Thoracic aorta (tissue), 2 donors: Measurements from ENCODE around the gene UBE2E2. TPM values are rescaled to one million over a fixed set of nuclear protein-coding genes. Genes with fewer than 3 reads are reported as not detected.

ENCODE experiments used
- ATAC-seq: fragments of 150-250 bp; one replicate; pipeline ENCODE4 v1.8.0; 2017; ENCODE audit warnings: low read depth; ENCODE audit not compliant: insufficient number of reproducible peaks, low FRiP score
- DNase-seq: peaks from one replicate; pipeline ENCODE4 v3.0.0-alpha.2; 2020; ENCODE audit warnings: low spot score
- H3K27ac ChIP-seq, 2 donors: fragments of 200-600 bp; sonication (generic); 1 replicate in 1 of 2; 2 replicates in 1 of 2; pipeline ENCODE4 v1.5.1; 2016; ENCODE audit warnings: mild to moderate bottlenecking in 2 of 2, moderate library complexity in 2 of 2
- H3K27me3 ChIP-seq: fragments of 200-600 bp; sonication (generic); replicated peaks from 2 replicates; pipeline ENCODE4 v1.6.0; 2016; ENCODE audit warnings: mild to moderate bottlenecking; ENCODE audit not compliant: insufficient read depth
- H3K36me3 ChIP-seq: fragments of 200-600 bp; sonication (generic); one replicate; pipeline ENCODE4 v1.5.1; 2016
- H3K4me1 ChIP-seq, 2 donors: fragments of 200-600 bp; sonication (generic); 1 replicate in 1 of 2; 2 replicates in 1 of 2; pipeline versions ENCODE4 v1.5.1 to v1.6.0; 2016; ENCODE audit warnings: low read depth in 2 of 2, mild to moderate bottlenecking in 1 of 2; ENCODE audit not compliant: control insufficient read depth in 1 of 2
- H3K4me3 ChIP-seq: fragments of 200-600 bp; sonication (generic); 2 replicates; pipeline ENCODE4 v1.5.1; 2016; ENCODE audit warnings: mild to moderate bottlenecking
- H3K9me3 ChIP-seq: fragments of 200-600 bp; sonication (generic); 2 replicates; pipeline ENCODE4 v1.5.1; 2016
- total RNA-seq, 2 donors: library from RNA; depleted of rRNA; stranded (reverse); fragments of >200 nt; gene quantifications; one replicate each; pipeline versions ENCODE4 v1.1.0 to v1.2.3, GENCODE V29; 2016
- TF ChIP-seq, protein P1 (sequence below): fragments of 200-600 bp; sonication (generic); IDR thresholded peaks from one replicate; pipeline ENCODE4 v1.5.1; 2019; ENCODE audit warnings: antibody characterized with exemption

UBE2E2 gene
- total RNA-seq, 2 donors from 2014 or later, result 30.3 to 44.0 TPM

GRCh38 chr3:23276913-23277658, 74.0 kb downstream of the UBE2E2 start:
- DNase-seq, result no peak
- Histone ChIP-seq H3K36me3 (no peaks in the 10 kb centered on the region), H3K4me3 (no peak overlapping the region), H3K9me3 (no peaks in the 10 kb centered on the region), H3K4me1 (peaks cover 8 to 11% of the 10 kb centered on the region in 2 donors), H3K27ac (no peak overlapping the region), H3K27me3 (no peaks in the 10 kb centered on the region)
- TF ChIP-seq, protein P1, sequence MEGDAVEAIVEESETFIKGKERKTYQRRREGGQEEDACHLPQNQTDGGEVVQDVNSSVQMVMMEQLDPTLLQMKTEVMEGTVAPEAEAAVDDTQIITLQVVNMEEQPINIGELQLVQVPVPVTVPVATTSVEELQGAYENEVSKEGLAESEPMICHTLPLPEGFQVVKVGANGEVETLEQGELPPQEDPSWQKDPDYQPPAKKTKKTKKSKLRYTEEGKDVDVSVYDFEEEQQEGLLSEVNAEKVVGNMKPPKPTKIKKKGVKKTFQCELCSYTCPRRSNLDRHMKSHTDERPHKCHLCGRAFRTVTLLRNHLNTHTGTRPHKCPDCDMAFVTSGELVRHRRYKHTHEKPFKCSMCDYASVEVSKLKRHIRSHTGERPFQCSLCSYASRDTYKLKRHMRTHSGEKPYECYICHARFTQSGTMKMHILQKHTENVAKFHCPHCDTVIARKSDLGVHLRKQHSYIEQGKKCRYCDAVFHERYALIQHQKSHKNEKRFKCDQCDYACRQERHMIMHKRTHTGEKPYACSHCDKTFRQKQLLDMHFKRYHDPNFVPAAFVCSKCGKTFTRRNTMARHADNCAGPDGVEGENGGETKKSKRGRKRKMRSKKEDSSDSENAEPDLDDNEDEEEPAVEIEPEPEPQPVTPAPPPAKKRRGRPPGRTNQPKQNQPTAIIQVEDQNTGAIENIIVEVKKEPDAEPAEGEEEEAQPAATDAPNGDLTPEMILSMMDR, result no peak
- no peak for ATAC-seq

DNA sequence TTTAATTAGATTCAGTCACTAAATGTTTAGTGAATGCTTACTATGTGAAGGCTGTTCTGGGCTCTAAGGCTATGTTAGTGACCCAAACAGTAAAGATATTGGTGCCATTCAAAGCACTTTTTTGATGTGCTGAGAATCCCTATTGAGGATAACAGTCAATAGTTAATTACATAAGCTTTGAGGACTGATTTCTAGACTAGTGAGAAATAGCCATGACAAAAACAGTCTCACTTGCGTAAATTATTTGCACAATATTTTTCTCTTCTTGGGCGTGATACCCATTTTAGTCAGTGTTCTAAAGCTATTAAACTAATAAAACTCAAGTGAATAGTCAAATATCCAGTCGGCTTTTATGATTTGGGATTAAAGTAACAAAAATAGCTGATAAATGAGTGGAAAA, 74.6 kb downstream of the UBE2E2 start:
- ATAC-seq, result no peak
- TF ChIP-seq, protein P1, result no peak
- Histone ChIP-seq H3K4me1 (peaks cover 8 to 11% of the 10 kb centered on the region in 2 donors), H3K4me3 (no peak overlapping the region), H3K27me3 (no peaks in the 10 kb centered on the region), H3K9me3 (no peaks in the 10 kb centered on the region), H3K36me3 (no peaks in the 10 kb centered on the region), H3K27ac (no peak overlapping the region)
- DNase-seq, result no peak

GRCh38 chr3:23283625-23284024, 80.5 kb downstream of the UBE2E2 start:
- H3K4me3 ChIP-seq, result no peak overlapping the region
- H3K4me1 ChIP-seq, result peaks cover 0 to 5% of the 10 kb centered on the region in 2 donors
- no peaks in the 10 kb centered on the region for H3K36me3 ChIP-seq
- no peaks in the 10 kb centered on the region for H3K9me3 ChIP-seq
- TF ChIP-seq, protein P1, result no peak
- no peak overlapping the region for H3K27ac ChIP-seq
- no peak for ATAC-seq
- no peaks in the 10 kb centered on the region for H3K27me3 ChIP-seq
- no peak for DNase-seq

DNA sequence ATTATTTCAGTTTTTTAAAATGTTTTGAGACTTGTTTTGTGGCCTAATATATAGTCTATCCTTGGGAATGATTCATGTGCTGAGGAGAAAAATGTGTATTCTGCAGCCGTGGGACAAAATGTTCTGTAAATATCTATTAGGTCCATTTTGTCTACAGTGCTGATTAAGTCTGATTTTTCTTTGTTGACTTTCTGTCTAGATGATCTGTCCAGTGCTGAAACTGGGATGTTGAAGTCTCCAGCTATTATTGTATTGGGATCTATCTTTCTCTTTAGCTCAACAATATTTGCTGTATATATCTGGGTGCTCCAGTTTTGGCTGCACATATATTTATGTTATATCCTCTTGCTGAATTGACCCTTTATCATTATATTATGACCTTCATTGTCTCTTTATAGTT, 85.2 kb downstream of the UBE2E2 start:
- no peak for ATAC-seq

DNA sequence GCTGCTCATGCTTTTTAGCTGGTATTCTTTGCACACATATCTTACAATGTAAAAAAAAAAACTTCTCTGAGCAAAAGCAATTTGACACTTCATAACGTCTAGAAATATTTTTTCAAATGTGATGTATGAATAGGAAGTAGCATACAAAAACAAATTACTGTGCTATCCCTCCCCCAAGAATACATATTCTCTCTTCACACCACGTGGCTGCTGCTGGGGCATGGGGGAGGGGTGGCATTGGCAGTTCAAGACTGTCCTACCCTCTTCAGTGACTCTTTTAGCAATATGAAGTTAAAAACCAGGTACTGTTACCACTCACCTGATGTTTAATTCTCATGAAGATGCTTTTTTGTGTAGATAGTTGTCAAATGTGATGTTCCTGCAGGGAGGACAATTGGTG, 85.6 kb downstream of the UBE2E2 start:
- TF ChIP-seq, protein P1, result no peak
- Histone ChIP-seq H3K27me3 (no peaks in the 10 kb centered on the region), H3K9me3 (no peaks in the 10 kb centered on the region), H3K4me3 (no peak overlapping the region), H3K27ac (no peak overlapping the region), H3K36me3 (no peaks in the 10 kb centered on the region), H3K4me1 (no peaks in the 10 kb centered on the region)
- DNase-seq (no peak), ATAC-seq (no peak)

More for the DNA sequence above, 85.2 kb downstream of the UBE2E2 start:
- H3K27ac ChIP-seq, result no peak overlapping the region
- no peaks in the 10 kb centered on the region for H3K9me3 ChIP-seq
- no peaks in the 10 kb centered on the region for H3K36me3 ChIP-seq
- H3K4me3 ChIP-seq, result no peak overlapping the region
- no peaks in the 10 kb centered on the region for H3K27me3 ChIP-seq
- TF ChIP-seq, protein P1, result no peak
- H3K4me1 ChIP-seq, result no peaks in the 10 kb centered on the region
- no peak for DNase-seq
